Measurements from ENCODE around the gene EHD4.

Gene EHD4

GRCh38 chr15:41992803-41993190 is 20.4 kb upstream of the EHD4 start:
- no peak for TF ChIP-seq POLR2AphosphoS5 (IDR thresholded peaks at IDR 0.05; ENCODE audit: low read depth, low read length)
- TF ChIP-seq TAF1 (IDR thresholded peaks at IDR 0.05; ENCODE audit: borderline replicate concordance, insufficient read depth, low read length): no peak

DNA sequence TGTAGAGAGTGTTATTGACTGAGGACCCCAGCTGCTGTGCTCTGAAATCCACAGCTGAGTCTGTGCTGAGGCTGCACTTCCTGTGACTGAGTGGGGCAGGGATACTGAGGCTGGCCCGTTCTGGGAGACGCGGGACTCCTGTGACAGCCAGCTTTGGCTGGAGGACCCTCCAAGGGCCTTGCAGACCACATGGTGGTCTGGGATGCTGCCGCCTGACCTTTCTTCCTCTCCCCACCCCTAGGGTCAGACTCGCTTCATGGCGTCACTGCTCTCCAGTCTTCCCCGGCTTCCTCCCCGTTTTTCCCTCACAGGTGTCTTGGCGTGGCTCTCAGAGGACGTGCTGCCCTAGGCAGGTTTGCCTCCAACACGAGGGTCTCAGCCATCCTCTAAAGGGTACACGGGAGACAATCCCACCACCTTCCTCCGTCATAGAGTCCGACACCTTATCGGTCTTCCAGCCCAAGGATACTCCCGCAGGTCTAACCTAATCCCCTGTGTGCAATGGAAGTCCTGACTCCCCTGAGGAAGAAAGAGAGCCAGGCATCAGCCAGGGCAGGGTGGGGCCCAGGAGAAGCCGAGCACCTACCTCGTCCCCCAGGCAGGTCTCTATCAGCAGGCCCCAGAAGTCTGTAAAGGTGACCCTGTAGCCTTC is 19.9 kb upstream of the EHD4 start:
- TF ChIP-seq POLR2AphosphoS5 (IDR thresholded peaks at IDR 0.05; ENCODE audit: low read depth, low read length) (no peak), REST (IDR thresholded peaks at IDR 0.05; ENCODE audit: insufficient read depth in 1 of 2, low read depth in 2 of 2, low read length in 2 of 2) (no peak), SIN3A (IDR thresholded peaks at IDR 0.05; ENCODE audit: borderline replicate concordance, insufficient read depth, low read length) (no peak), TAF1 (IDR thresholded peaks at IDR 0.05; ENCODE audit: borderline replicate concordance, insufficient read depth, low read length) (no peak), FOXP2 (optimal IDR thresholded peaks at IDR 0.05; ENCODE audit: borderline replicate concordance, extremely low read depth, extremely low read length, insufficient read depth) (no peak)

- TF ChIP-seq POLR2AphosphoS5 (IDR thresholded peaks at IDR 0.05; ENCODE audit: low read depth, low read length) (no peak), TAF1 (IDR thresholded peaks at IDR 0.05; ENCODE audit: borderline replicate concordance, insufficient read depth, low read length) (no peak)
Observed at GRCh38 chr15:41990691-41991090, 18.3 kb upstream of the EHD4 start.

GRCh38 chr15:41990243-41990605 is 17.9 kb upstream of the EHD4 start:
- no peak for TF ChIP-seq TAF1 (IDR thresholded peaks at IDR 0.05; ENCODE audit: borderline replicate concordance, insufficient read depth, low read length)
- TF ChIP-seq FOXP2 (optimal IDR thresholded peaks at IDR 0.05; ENCODE audit: borderline replicate concordance, extremely low read depth, extremely low read length, insufficient read depth): no peak
- no peak for TF ChIP-seq REST (IDR thresholded peaks at IDR 0.05; ENCODE audit: insufficient read depth in 1 of 2, low read depth in 2 of 2, low read length in 2 of 2)
- TF ChIP-seq POLR2AphosphoS5 (IDR thresholded peaks at IDR 0.05; ENCODE audit: low read depth, low read length): no peak
- no peak for TF ChIP-seq SIN3A (IDR thresholded peaks at IDR 0.05; ENCODE audit: borderline replicate concordance, insufficient read depth, low read length)

DNA sequence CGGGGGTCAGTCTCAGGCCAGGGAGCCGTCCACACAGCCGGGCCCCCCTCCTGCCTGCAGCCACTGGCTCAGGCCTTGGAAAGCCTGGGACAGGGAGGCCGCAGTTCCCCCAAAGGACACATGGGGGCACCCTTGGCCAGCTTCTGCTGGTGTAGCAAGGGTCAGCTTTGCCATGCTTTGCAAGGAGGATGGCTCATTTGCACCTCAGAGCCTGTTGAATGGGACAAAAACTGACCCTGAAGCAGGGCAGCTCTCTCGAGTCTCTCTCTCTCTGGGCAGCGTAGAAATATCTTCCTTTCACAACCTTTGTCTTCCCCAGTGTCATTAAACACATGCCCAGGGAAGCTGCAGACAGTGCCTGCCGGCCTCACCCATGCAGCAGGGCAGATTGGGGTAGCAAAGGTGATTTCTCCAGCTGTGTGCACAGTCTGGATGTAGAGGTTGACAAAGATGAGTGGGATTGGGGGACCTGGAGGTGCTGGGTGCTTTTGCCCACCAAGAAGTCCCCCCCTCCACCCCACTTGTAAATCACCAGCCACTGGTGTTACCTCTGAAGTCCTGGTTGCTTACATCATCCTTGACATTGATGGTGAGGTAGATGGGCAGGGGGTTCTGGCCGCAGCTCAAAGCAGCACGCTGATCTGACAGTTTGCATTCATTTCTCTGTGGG is 17.4 kb upstream of the EHD4 start:
- TF ChIP-seq TAF1 (IDR thresholded peaks at IDR 0.05; ENCODE audit: borderline replicate concordance, insufficient read depth, low read length) (no peak), FOXP2 (optimal IDR thresholded peaks at IDR 0.05; ENCODE audit: borderline replicate concordance, extremely low read depth, extremely low read length, insufficient read depth) (peak; percentile 28), POLR2AphosphoS5 (IDR thresholded peaks at IDR 0.05; ENCODE audit: low read depth, low read length) (no peak)

- TF ChIP-seq TAF1 (IDR thresholded peaks at IDR 0.05; ENCODE audit: borderline replicate concordance, insufficient read depth, low read length) (no peak), SIN3A (IDR thresholded peaks at IDR 0.05; ENCODE audit: borderline replicate concordance, insufficient read depth, low read length) (no peak), FOXP2 (optimal IDR thresholded peaks at IDR 0.05; ENCODE audit: borderline replicate concordance, extremely low read depth, extremely low read length, insufficient read depth) (no peak), REST (IDR thresholded peaks at IDR 0.05; ENCODE audit: insufficient read depth in 1 of 2, low read depth in 2 of 2, low read length in 2 of 2) (no peak), POLR2AphosphoS5 (IDR thresholded peaks at IDR 0.05; ENCODE audit: low read depth, low read length) (no peak)
Observed at GRCh38 chr15:41988896-41989572, 16.7 kb upstream of the EHD4 start.

Measured in PFSK-1 (cell line).